Naive B cell (primary cell): ENCODE measurements around the gene AKNA. TPM values are rescaled to one million over a fixed set of nuclear protein-coding genes. Genes with fewer than 3 reads are reported as not detected.

Source experiments
- ATAC-seq, 2 donors: fragments of 150-1000 bp; cut with Tn5 transposase; 2 replicates each; pipeline ENCODE4 v1.10.0; 2021; ENCODE audit warnings: low read depth in 2 of 2, mild to moderate bottlenecking in 2 of 2, moderate library complexity in 2 of 2
- DNase-seq: peaks from one replicate; pipeline ENCODE4 v3.0.0; 2022
- H3K27ac Mint-ChIP-seq, 6 donors: one replicate each; pipeline ENCODE4 v1.8.0; 2020 to 2022; ENCODE audit warnings: mild to moderate bottlenecking in 6 of 6, mixed read lengths in 6 of 6, moderate library complexity in 5 of 6, inconsistent platforms in 2 of 6
- H3K27me3 Mint-ChIP-seq, 3 donors: one replicate each; pipeline ENCODE4 v1.8.0; 2021 to 2022; ENCODE audit warnings: mixed read lengths in 3 of 3, mild to moderate bottlenecking in 1 of 3
- H3K36me3 Mint-ChIP-seq, 2 donors: one replicate each; pipeline ENCODE4 v1.8.0; 2020 to 2022; ENCODE audit warnings: mixed read lengths in 2 of 2, inconsistent platforms in 1 of 2, mild to moderate bottlenecking in 1 of 2
- H3K4me1 Mint-ChIP-seq, 3 donors: one replicate each; pipeline ENCODE4 v1.8.0; 2020 to 2022; ENCODE audit warnings: mixed read lengths in 3 of 3, inconsistent platforms in 1 of 3, mild to moderate bottlenecking in 1 of 3, moderate library complexity in 1 of 3
- H3K4me3 Mint-ChIP-seq, 8 donors: one replicate each; pipeline ENCODE4 v1.8.0; 2020 to 2022; ENCODE audit warnings: mild to moderate bottlenecking in 8 of 8, mixed read lengths in 8 of 8, moderate library complexity in 8 of 8, inconsistent platforms in 2 of 8
- H3K9me3 Mint-ChIP-seq, 7 donors: one replicate each; pipeline ENCODE4 v1.8.0; 2020 to 2022; ENCODE audit warnings: mixed read lengths in 7 of 7, mild to moderate bottlenecking in 5 of 7, inconsistent platforms in 2 of 7, moderate library complexity in 1 of 7
- polyA plus RNA-seq, 6 donors: library from polyadenylated mRNA; unstranded; fragments of 300-500 nt; fragmentation: Illumina TruSeq; gene quantifications; one replicate each; pipeline ENCODE4 v1.2.3, GENCODE V29; 2021; ENCODE audit warnings: low read depth in 6 of 6

Gene AKNA
- polyA plus RNA-seq, 6 donors from 2014 or later = 0.78 to 34.1 (median 13.7) TPM

- Mint-ChIP-seq H3K4me1 (no peaks in the 10 kb centered on the region), H3K36me3 (no peaks in the 10 kb centered on the region), H3K4me3 (no peak overlapping the region), H3K9me3 (no peaks in the 10 kb centered on the region), H3K27ac (no peak overlapping the region), H3K27me3 (peaks cover 0 to 10% (median 5%) of the 10 kb centered on the region in 3 donors)
- ATAC-seq = no peak
- DNase-seq = no peak
Measured at GRCh38 chr9:114284316-114285060, 103.3 kb downstream of the AKNA start.

Other genes with a start within 250 kb of the AKNA start
- under 1 TPM in 1 of 6 donors, not detected in 5; 0.04 TPM for gene COL27A1, start 232.4 kb downstream of the AKNA start, polyA plus RNA-seq
- not detected for gene ORM1, start 64.9 kb downstream of the AKNA start, polyA plus RNA-seq
- gene ORM2, start 58.1 kb downstream of the AKNA start, polyA plus RNA-seq = not detected
- 1 to 10 TPM in 2 of 6 donors, under 1 TPM in 4; 0.27 to 2.0 (median 0.95) TPM for gene WHRN, start 117.5 kb upstream of the AKNA start, polyA plus RNA-seq
- 100 to 1,000 TPM; 425 to 637 (median 511) TPM for gene ATP6V1G1, start 199.8 kb upstream of the AKNA start, polyA plus RNA-seq
- gene TMEM268, start 223.3 kb upstream of the AKNA start, polyA plus RNA-seq = 10 to 100 TPM; 26.4 to 43.7 (median 32.0) TPM